Left forelimb (tissue), 1 donor: ENCODE results near the gene TMC5.
"Not testable (repeated sequence)": the region's sequence is repeated elsewhere in the genome, so short reads cannot be mapped to it uniquely, and the experiment has no call there.

Experiments used
- DNase-seq: peaks from one replicate; pipeline ENCODE4 v3.0.0-alpha.2; 2018; ENCODE audit warnings: low spot score

TMC5 gene

GRCh38 chr16:19542138-19542821 is 124.6 kb downstream of the TMC5 start:
- no peak for DNase-seq

GRCh38 chr16:19543278-19543996 is 125.8 kb downstream of the TMC5 start:
- not testable (repeated sequence) for DNase-seq

- no peak for DNase-seq
These were observed 130.5 kb downstream of the TMC5 start for GRCh38 chr16:19548144-19548543.
